Lung (tissue), 12 donors: ENCODE results near the gene SPAST. TPM values are rescaled to one million over a fixed set of nuclear protein-coding genes. Genes with fewer than 3 reads are reported as not detected.

Experiments
- ATAC-seq: fragments of 200-7000 bp; cut with Tn5 transposase; one replicate; pipeline ENCODE4 v1.9.1; 2020; ENCODE audit warnings: moderate number of reproducible peaks; ENCODE audit not compliant: insufficient read depth, low FRiP score
- DNase-seq, 3 donors: peaks; one replicate each; pipeline ENCODE4 v3.0.0-alpha.2; 2013 to 2017
- H3K27ac ChIP-seq, 2 donors: one replicate each; pipeline ENCODE4 v1.5.1; 2013; ENCODE audit warnings: mild to moderate bottlenecking in 2 of 2, moderate library complexity in 2 of 2, control low read depth in 1 of 2, inconsistent platforms in 1 of 2, low read depth in 1 of 2, low read length in 1 of 2
- H3K27me3 ChIP-seq, 3 donors: one replicate each; pipeline ENCODE4 v1.5.1; 2013; ENCODE audit warnings: low read length in 2 of 3; ENCODE audit not compliant: control insufficient read depth in 3 of 3, insufficient read depth in 3 of 3
- H3K36me3 ChIP-seq, 4 donors: one replicate each; pipeline ENCODE4 v1.5.1; 2013; ENCODE audit warnings: low read length in 4 of 4, mild to moderate bottlenecking in 1 of 4, moderate library complexity in 1 of 4; ENCODE audit not compliant: control insufficient read depth in 4 of 4, insufficient read depth in 4 of 4
- H3K4me1 ChIP-seq, 5 donors: one replicate each; pipeline ENCODE4 v1.5.1; 2013; ENCODE audit warnings: low read length in 5 of 5, mild to moderate bottlenecking in 2 of 5, moderate library complexity in 1 of 5; ENCODE audit not compliant: control insufficient read depth in 5 of 5, insufficient read depth in 5 of 5
- H3K4me3 ChIP-seq: one replicate; pipeline ENCODE4 v1.5.1; 2013; ENCODE audit warnings: mild to moderate bottlenecking, control low read depth, moderate library complexity
- H3K9ac ChIP-seq, 2 donors: one replicate each; pipeline ENCODE4 v1.5.1; 2013; ENCODE audit warnings: low read length in 2 of 2, control low read depth in 1 of 2; ENCODE audit not compliant: insufficient read depth in 1 of 2
- H3K9me3 ChIP-seq, 4 donors: one replicate each; pipeline ENCODE4 v1.5.1; 2013; ENCODE audit warnings: low read length in 3 of 4, mild to moderate bottlenecking in 1 of 4, moderate library complexity in 1 of 4; ENCODE audit not compliant: control insufficient read depth in 4 of 4, insufficient read depth in 3 of 4
- WGBS, 2 donors: extraction: QIAGEN DNeasy Blood & Tissue Kit; methylation state at CpG; one replicate each; pipeline ENCODE4 v1.1.7; 2013; 5-methylcytosine and 5-hydroxymethylcytosine counted together
- polyA plus RNA-seq, 2 donors: library from polyadenylated mRNA; stranded (reverse); fragments of 200-250 nt; gene quantifications; one replicate each; pipeline ENCODE4 v1.2.1, GENCODE V29; 2013
- total RNA-seq, 2 donors: library from RNA; depleted of rRNA in 1 of 2; stranded (reverse); fragments of >200 nt in 1 of 2; gene quantifications; one replicate each; pipeline ENCODE4 v1.2.1, GENCODE V29; 2014 to 2021
- TF ChIP-seq, protein P1 (sequence below): IDR thresholded peaks from 2 replicates; pipeline ENCODE4 v1.5.1; 2012; ENCODE audit warnings: mild to moderate bottlenecking; ENCODE audit errors: control extremely low read depth, extremely low read depth
- donor health status: control.
- donor health status: control.
- donor health status: Bipolar disorder and iron deficiency.
- donor health status: healthy.
- donor health status: DM: yes; HTN: yes; CAD: no.

The SPAST gene
- total and polyA plus RNA-seq, 4 donors = 4.1 to 30.5 (median 9.6) TPM

- Histone ChIP-seq H3K4me3 (no peak overlapping the region), H3K27ac (no peak overlapping the region), H3K9me3 (no peaks in the 10 kb centered on the region), H3K9ac (no peak overlapping the region), H3K4me1 (peaks cover 0 to 11% (median 3%) of the 10 kb centered on the region in 5 donors), H3K27me3 (no peaks in the 10 kb centered on the region), H3K36me3 (no peaks in the 10 kb centered on the region)
- 92 to 96% methylated on average over 2 of the region's 2 CpGs for WGBS, 2 donors
- DNase-seq = no peak
- TF ChIP-seq, protein P1, sequence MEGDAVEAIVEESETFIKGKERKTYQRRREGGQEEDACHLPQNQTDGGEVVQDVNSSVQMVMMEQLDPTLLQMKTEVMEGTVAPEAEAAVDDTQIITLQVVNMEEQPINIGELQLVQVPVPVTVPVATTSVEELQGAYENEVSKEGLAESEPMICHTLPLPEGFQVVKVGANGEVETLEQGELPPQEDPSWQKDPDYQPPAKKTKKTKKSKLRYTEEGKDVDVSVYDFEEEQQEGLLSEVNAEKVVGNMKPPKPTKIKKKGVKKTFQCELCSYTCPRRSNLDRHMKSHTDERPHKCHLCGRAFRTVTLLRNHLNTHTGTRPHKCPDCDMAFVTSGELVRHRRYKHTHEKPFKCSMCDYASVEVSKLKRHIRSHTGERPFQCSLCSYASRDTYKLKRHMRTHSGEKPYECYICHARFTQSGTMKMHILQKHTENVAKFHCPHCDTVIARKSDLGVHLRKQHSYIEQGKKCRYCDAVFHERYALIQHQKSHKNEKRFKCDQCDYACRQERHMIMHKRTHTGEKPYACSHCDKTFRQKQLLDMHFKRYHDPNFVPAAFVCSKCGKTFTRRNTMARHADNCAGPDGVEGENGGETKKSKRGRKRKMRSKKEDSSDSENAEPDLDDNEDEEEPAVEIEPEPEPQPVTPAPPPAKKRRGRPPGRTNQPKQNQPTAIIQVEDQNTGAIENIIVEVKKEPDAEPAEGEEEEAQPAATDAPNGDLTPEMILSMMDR = no peak
- ATAC-seq = no peak
These were observed 3.1 kb upstream of the SPAST start for GRCh38 chr2:32060266-32060665.

DNA sequence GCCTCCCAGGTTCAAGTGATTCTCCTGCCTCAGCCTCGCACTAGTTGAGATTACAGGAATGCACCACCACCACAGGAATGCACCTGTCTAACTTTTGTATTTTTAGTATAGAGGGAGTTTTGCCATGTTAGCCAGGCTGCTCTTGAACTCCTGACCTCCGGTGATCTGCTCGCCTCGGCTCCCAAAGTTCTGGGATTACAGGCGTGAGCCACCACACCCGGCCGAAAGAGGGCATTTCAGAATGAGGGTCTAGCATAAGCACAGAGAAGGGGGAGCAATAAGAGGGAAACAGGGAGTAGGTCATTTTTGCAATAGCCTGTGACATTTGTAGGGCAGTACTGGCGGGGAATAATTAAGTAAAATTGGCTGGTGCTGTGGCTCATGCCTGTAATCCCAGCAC, 1.9 kb upstream of the SPAST start:
- Histone ChIP-seq H3K4me1 (peaks cover 2 to 11% (median 6%) of the 10 kb centered on the region in 5 donors), H3K4me3 (no peak overlapping the region), H3K36me3 (peaks cover 0 to 3% (median 1%) of the 10 kb centered on the region in 4 donors), H3K27me3 (no peaks in the 10 kb centered on the region), H3K9me3 (no peaks in the 10 kb centered on the region), H3K27ac (no peak overlapping the region), H3K9ac (no peak overlapping the region)
- 95 to 96% methylated on average over 8 of the region's 8 CpGs for WGBS, 2 donors
- ATAC-seq (no peak), DNase-seq (no peak)
- TF ChIP-seq, protein P1 = no peak

GRCh38 chr2:32061973-32062861, 1.1 kb upstream of the SPAST start:
- peaks cover 2 to 11% (median 6%) of the 10 kb centered on the region in 5 donors for H3K4me1 ChIP-seq
- DNase-seq (peak; percentile 40 to 53 (median 43)), ATAC-seq (no peak)
- 43 to 44% methylated on average over 13 of the region's 13 CpGs for WGBS, 2 donors
- TF ChIP-seq, protein P1 = no peak
- H3K9ac ChIP-seq = peak overlapping the region in 1 of 2 donors; percentile 16
- peak overlapping the region; percentile 40 to 76 for H3K27ac ChIP-seq
- H3K9me3 ChIP-seq = no peaks in the 10 kb centered on the region
- no peak overlapping the region for H3K4me3 ChIP-seq
- H3K36me3 ChIP-seq = peaks cover 0 to 3% (median 1%) of the 10 kb centered on the region in 4 donors
- no peaks in the 10 kb centered on the region for H3K27me3 ChIP-seq
